GM12878 (cell line): ENCODE data around the gene GUCY2D. TPM values are rescaled to one million over a fixed set of nuclear protein-coding genes. Genes with fewer than 3 reads are reported as not detected.

Source experiments
- ATAC-seq: fragments of 200-7000 bp; cut with Tn5 transposase; 3 replicates; pipeline ENCODE4 v1.9.1; 2020; ENCODE audit warnings: mild to moderate bottlenecking, moderate library complexity
- BruUV-seq: library from RNA; stranded (reverse); fragments of 400-500 nt; replicated peaks from 2 replicates; lab custom pipeline; 2021; lab: Mats Ljungman, UMichigan
- CTCF ChIA-PET: fragments of 300-600 bp; sonication (Branson Sonifier 250); formaldehyde crosslinking; extraction: SDS; loops from one replicate; lab custom pipeline; 2021; ENCODE audit warnings: inconsistent platforms; lab: Yijun Ruan, JAX
- POLR2A ChIA-PET: fragments of 350-600 bp; formaldehyde crosslinking; extraction: SDS; loops from one replicate; lab custom pipeline; 2021; ENCODE audit warnings: inconsistent platforms; lab: Charles Lee
- RAD21 ChIA-PET: fragments of 300-600 bp; sonication (Branson Sonifier 250); formaldehyde crosslinking; loops from one replicate; lab custom pipeline; 2023; ENCODE audit warnings: antibody characterized with exemption; ENCODE audit not compliant: unreplicated experiment; lab: Charles Lee
- SMC1A ChIA-PET: fragments of 300-600 bp; sonication (Branson Sonifier 250); formaldehyde crosslinking; loops from one replicate; lab custom pipeline; 2023; ENCODE audit not compliant: unreplicated experiment, uncharacterized antibody; lab: Charles Lee
- DNase-seq: peaks from one replicate; pipeline ENCODE4 v3.0.0-alpha.2; 2011; ENCODE audit warnings: low read depth, low spot score
- FAIRE-seq: peaks from 3 replicates; lab custom pipeline; 2011; peaks lifted over from hg19 to GRCh38; lab: Jason Lieb, UNC
- H2AFZ ChIP-seq: 2 replicates; pipeline ENCODE4 v1.6.0; 2011; ENCODE audit warnings: low read depth, low read length, control low read depth; ENCODE audit not compliant: control insufficient read depth
- H3K27ac ChIP-seq: 2 replicates; pipeline ENCODE4 v1.5.1; 2011; ENCODE audit warnings: control low read depth; ENCODE audit not compliant: control insufficient read depth, insufficient read depth
- H3K27me3 ChIP-seq, 2 experiments: replicated peaks in 1 of 2; 2 replicates each; pipeline versions ENCODE4 v1.6.0 to v1.6.1; 2011; ENCODE audit warnings: low read length in 1 of 2; ENCODE audit not compliant: control insufficient read depth in 2 of 2, insufficient read depth in 2 of 2
- H3K36me3 ChIP-seq, 2 experiments: 2 replicates each; pipeline ENCODE4 v1.5.1; 2011; ENCODE audit warnings: low read length in 1 of 2; ENCODE audit not compliant: control insufficient read depth in 2 of 2, insufficient read depth in 2 of 2
- H3K4me1 ChIP-seq: 2 replicates; pipeline ENCODE4 v1.6.1; 2011; ENCODE audit warnings: mild to moderate bottlenecking, low read length, moderate library complexity, mixed read lengths; ENCODE audit not compliant: control insufficient read depth, insufficient read depth
- H3K4me2 ChIP-seq: 2 replicates; pipeline ENCODE4 v1.6.0; 2011; ENCODE audit warnings: control low read depth; ENCODE audit not compliant: control insufficient read depth, insufficient read depth
- H3K4me3 ChIP-seq: fragments of 200-600 bp; sonication (generic); 2 replicates; pipeline ENCODE4 v1.5.1; 2016
- H3K79me2 ChIP-seq: 2 replicates; pipeline ENCODE4 v1.6.0; 2011; ENCODE audit warnings: low read length; ENCODE audit not compliant: control insufficient read depth, insufficient read depth
- H3K9ac ChIP-seq: 2 replicates; pipeline ENCODE4 v1.8.0; 2011; ENCODE audit warnings: low read length, control low read depth, mixed read lengths; ENCODE audit not compliant: control insufficient read depth, insufficient read depth
- H3K9me3 ChIP-seq: replicated peaks from 3 replicates; pipeline ENCODE4 v1.5.1; 2011; ENCODE audit warnings: mild to moderate bottlenecking, low read length; ENCODE audit not compliant: control insufficient read depth, insufficient read depth
- H4K20me1 ChIP-seq: 2 replicates; pipeline ENCODE4 v1.6.0; 2011; ENCODE audit not compliant: control insufficient read depth, insufficient read depth
- BCL11A ChIP-seq: IDR thresholded peaks from 2 replicates; pipeline ENCODE4 v1.6.1; 2011; ENCODE audit warnings: low read depth, low read length
- CEBPB ChIP-seq, 2 experiments: fragments of 150-350 bp in 1 of 2; IDR thresholded peaks; 2 replicates each; pipeline ENCODE4 v1.6.1; 2012 to 2014; ENCODE audit warnings: low read depth in 2 of 2, low read length in 2 of 2, borderline replicate concordance in 1 of 2, inconsistent platforms in 1 of 2
- GABPA ChIP-seq: IDR thresholded peaks from 2 replicates; pipeline ENCODE4 v1.6.1; 2014; ENCODE audit warnings: antibody characterized with exemption, low read depth, mild to moderate bottlenecking, inconsistent platforms
- HCFC1 ChIP-seq: fragments of 150-350 bp; IDR thresholded peaks from 2 replicates; pipeline ENCODE4 v1.6.1; 2014; ENCODE audit warnings: low read length
- KDM1A ChIP-seq: fragments of 200-600 bp; sonication (generic); IDR thresholded peaks from 2 replicates; pipeline ENCODE4 v1.6.1; 2016; ENCODE audit warnings: borderline replicate concordance
- NR2F1 ChIP-seq: fragments of 450-650 bp; conservative IDR thresholded peaks from 2 replicates; pipeline ENCODE4 v1.6.1; 2017; ENCODE audit warnings: mild to moderate bottlenecking
- PBX3 ChIP-seq: IDR thresholded peaks from 2 replicates; pipeline ENCODE4 v1.6.1; 2011; ENCODE audit warnings: mild to moderate bottlenecking, low read depth, low read length, moderate library complexity; ENCODE audit not compliant: insufficient replicate concordance
- RUNX3 ChIP-seq: IDR thresholded peaks from 2 replicates; pipeline ENCODE4 v1.6.1; 2012; ENCODE audit warnings: low read length, inconsistent platforms
- SIN3A ChIP-seq: IDR thresholded peaks from 2 replicates; pipeline ENCODE4 v1.6.1; 2012; ENCODE audit warnings: low read depth, low read length, improper control_type of control experiment
- SREBF1 ChIP-seq: IDR thresholded peaks from 2 replicates; pipeline ENCODE4 v1.6.1; 2012; ENCODE audit warnings: mild to moderate bottlenecking, low read length
- TCF7 ChIP-seq: IDR thresholded peaks from 2 replicates; pipeline ENCODE4 v1.6.1; 2014; ENCODE audit warnings: antibody characterized with exemption, borderline replicate concordance
- ZBTB40 ChIP-seq: fragments of 450-650 bp; IDR thresholded peaks from 2 replicates; pipeline ENCODE4 v1.6.1; 2016; ENCODE audit warnings: mild to moderate bottlenecking, moderate library complexity, borderline replicate concordance
- WGBS: methylation state at CpG from one replicate; pipeline ENCODE4 v1.1.6; 2016; ENCODE audit warnings: low lambda C conversion rate; ENCODE audit not compliant: insufficient replicate concordance, insufficient coverage; ENCODE audit errors: missing lambda C conversion rate; 5-methylcytosine and 5-hydroxymethylcytosine counted together
- in situ Hi-C: fragments of 300-500 bp; cut with MboI; formaldehyde crosslinking; loops from 9 replicates; pipeline ENCODE4 v1.14.3; 2018; ENCODE audit warnings: mixed read lengths
- intact Hi-C: fragments of 100-400 bp; cut with micrococcal nuclease; formaldehyde crosslinking; loops from one replicate; pipeline ENCODE4 v1.14.2; 2022; ENCODE audit not compliant: unreplicated experiment
- polyA plus RNA-seq, 11 experiments: library from polyadenylated mRNA; depleted of rRNA in 4 of 11; unstranded in 6 of 11; stranded (reverse) in 5 of 11; fragments of >200 nt; fragmentation: Nextera tagmentation in 4 of 11; fragmentation: Illumina TruSeq in 1 of 11; extraction: Ambion mirVana in 4 of 11; extraction: Trizol in 1 of 11; gene quantifications; 1 replicate in 1 of 11; 2 replicates in 10 of 11; pipeline versions ENCODE4 v1.2.1 to v1.2.3, GENCODE V29; 2011 to 2016; ENCODE audit warnings: inconsistent platforms in 2 of 11, missing spikeins in 2 of 11, low read depth in 1 of 11
- total RNA-seq, 4 experiments: library from RNA; depleted of rRNA in 3 of 4; stranded (reverse); fragments of >200 nt in 3 of 4; fragmentation: Illumina TruSeq in 1 of 4; extraction: Trizol in 1 of 4; gene quantifications; 2 replicates each; pipeline versions ENCODE4 v1.2.1 to v1.2.3, GENCODE V29; 2013 to 2021

GUCY2D gene
- total and polyA plus RNA-seq, 10 of the 15 experiments (the other 5 are each of a cell fraction or from before 2014, with no cell fraction given) = not detected

- no peak for TF ChIP-seq ZBTB40
- no peak for TF ChIP-seq KDM1A
- TF ChIP-seq, all 136 proteins: peak for 0
Observed at GRCh38 chr17:8064561-8065019, 62.2 kb downstream of the GUCY2D start (continued).

- in situ Hi-C loops = no loop called here
- POLR2A ChIA-PET = no interaction called here
- SMC1A ChIA-PET = no interaction called here
- CTCF ChIA-PET = no interaction called here
- no peak overlapping the region for H3K27ac ChIP-seq
- no peak overlapping the region for H3K9ac ChIP-seq
- FAIRE-seq (no peak), ATAC-seq (no peak), DNase-seq (no peak)
- no peak overlapping the region for H3K4me2 ChIP-seq
- RAD21 ChIA-PET = no interaction called here
- no peaks in the 10 kb centered on the region for H3K4me1 ChIP-seq
- no peak overlapping the region for H3K4me3 ChIP-seq
- H2AFZ ChIP-seq = no peak overlapping the region
- intact Hi-C loops = no loop called here
- no peaks in the 10 kb centered on the region for H3K79me2 ChIP-seq
- no TSS peak for BruUV-seq
- no peaks in the 10 kb centered on the region for H3K9me3 ChIP-seq
- H3K36me3 ChIP-seq = no peaks in the 10 kb centered on the region
- no peaks in the 10 kb centered on the region for H4K20me1 ChIP-seq
- WGBS = 32% methylated on average over 15 of the region's 15 CpGs
- peaks cover 3% of the 10 kb centered on the region in 2 experiments for H3K27me3 ChIP-seq
- TF ChIP-seq SIN3A = no peak
- no peak for TF ChIP-seq PBX3
- no peak for TF ChIP-seq GABPA
- TF ChIP-seq RUNX3 = no peak
- no peak for TF ChIP-seq CEBPB (IDR thresholded peaks at IDR 0.05; ENCODE audit: borderline replicate concordance in 1 of 2, low read depth in 2 of 2, low read length in 2 of 2)
- TF ChIP-seq HCFC1 = no peak
- no peak for TF ChIP-seq NR2F1
- no peak for TF ChIP-seq SREBF1
- no peak for TF ChIP-seq TCF7
- TF ChIP-seq BCL11A = no peak
Observed at GRCh38 chr17:8066841-8067775, 64.7 kb downstream of the GUCY2D start.
